AG09309 (cell line): Measurements from ENCODE around the gene MAP6.

Experiments used
- DNase-seq: peaks from one replicate; pipeline ENCODE4 v3.0.0-alpha.2; 2010; ENCODE audit warnings: low read depth
- H3K4me3 ChIP-seq: 2 replicates; pipeline ENCODE4 v1.5.1; 2011; ENCODE audit warnings: mild to moderate bottlenecking, low read depth, low read length, moderate library complexity; ENCODE audit not compliant: control insufficient read depth
- CTCF ChIP-seq: IDR thresholded peaks from 2 replicates; pipeline ENCODE4 v1.5.1; 2011; ENCODE audit warnings: mild to moderate bottlenecking, low read depth, low read length, inconsistent platforms; ENCODE audit not compliant: insufficient read depth, control insufficient read depth; ENCODE audit errors: missing control alignments

The MAP6 gene

GRCh38 chr11:75668451-75669297, at the start of gene MAP6:
Gene MAP6 (minus strand): TSS chr11:75669038. CDS start chr11:75668369, 669 bp downstream.
- no peak for DNase-seq
- no peak for TF ChIP-seq CTCF
- H3K4me3 ChIP-seq = peak within 1 kb of the TSS; percentile 48

- TF ChIP-seq CTCF = no peak
- no peak for DNase-seq
These were observed 49.0 kb upstream of the MAP6 start, which contains the start of gene MOGAT2 for GRCh38 chr11:75717608-75718418. Gene MOGAT2 (plus strand): TSS chr11:75717838. CDS start chr11:75717889, 51 bp downstream.

GRCh38 chr11:75716659-75717058, 47.8 kb upstream of the MAP6 start:
- no peak overlapping the region for H3K4me3 ChIP-seq
- TF ChIP-seq CTCF = no peak
- DNase-seq = no peak

More at GRCh38 chr11:75717608-75718418, 49.0 kb upstream of the MAP6 start, which contains the start of gene MOGAT2:
- H3K4me3 ChIP-seq = no peak within 1 kb of the TSS

- TF ChIP-seq CTCF = no peak
- H3K4me3 ChIP-seq = no peak overlapping the region
- no peak for DNase-seq
These were observed 46.9 kb upstream of the MAP6 start for GRCh38 chr11:75715688-75716087.

GRCh38 chr11:75714211-75714610, 45.4 kb upstream of the MAP6 start:
- no peak for DNase-seq
- no peak for TF ChIP-seq CTCF
- no peak overlapping the region for H3K4me3 ChIP-seq

- peak; percentile 93 for TF ChIP-seq CTCF
- no peak overlapping the region for H3K4me3 ChIP-seq
- peak; percentile 17 for DNase-seq
These were observed 37.5 kb upstream of the MAP6 start for GRCh38 chr11:75706260-75706729.
